Testis (tissue), 3 donors: ENCODE results near the gene PTPRN2. TPM values are rescaled to one million over a fixed set of nuclear protein-coding genes. Genes with fewer than 3 reads are reported as not detected.

Experiments
- DNase-seq: peaks from one replicate; pipeline ENCODE4 v3.0.0-alpha.2; 2019
- H3K27ac ChIP-seq, 2 donors: fragments of 200-600 bp; sonication (generic); one replicate each; pipeline ENCODE4 v1.5.1; 2019
- H3K27me3 ChIP-seq: fragments of 200-600 bp; sonication (generic); one replicate; pipeline ENCODE4 v1.5.1; 2019
- H3K36me3 ChIP-seq: fragments of 200-600 bp; sonication (generic); one replicate; pipeline ENCODE4 v1.5.1; 2017; ENCODE audit warnings: low read depth; ENCODE audit errors: missing control alignments
- H3K4me1 ChIP-seq: fragments of 200-600 bp; sonication (generic); one replicate; pipeline ENCODE4 v1.5.1; 2019
- H3K4me3 ChIP-seq, 2 donors: fragments of 200-600 bp; sonication (generic); one replicate each; pipeline ENCODE4 v1.5.1; 2017 to 2019
- H3K9me3 ChIP-seq: fragments of 200-600 bp; sonication (generic); one replicate; pipeline ENCODE4 v1.5.1; 2017
- CTCF ChIP-seq, 3 experiments: fragments of 450-650 bp in 2 of 3; fragments of 200-600 bp in 1 of 3; sonication (generic) in 1 of 3; IDR thresholded peaks; one replicate each; pipeline ENCODE4 v1.5.1; 2016 to 2019; ENCODE audit warnings: antibody characterized with exemption in 3 of 3, mild to moderate bottlenecking in 2 of 3, moderate library complexity in 1 of 3
- POLR2A ChIP-seq: fragments of 450-650 bp; IDR thresholded peaks from one replicate; pipeline ENCODE4 v1.6.1; 2017; ENCODE audit warnings: antibody characterized with exemption, mild to moderate bottlenecking, moderate library complexity
- WGBS, 2 donors: methylation state at CpG; one replicate each; pipeline ENCODE4 v1.1.5; 2018; 5-methylcytosine and 5-hydroxymethylcytosine counted together
- intact Hi-C: fragments of 100-400 bp; cut with DNase I; formaldehyde crosslinking; loops from one replicate; pipeline ENCODE4 v1.15.1; 2023; ENCODE audit warnings: low total_unique reads
- polyA plus RNA-seq: library from polyadenylated mRNA; stranded (reverse); fragments of 350-450 nt; fragmentation: Illumina TruSeq; extraction: RNeasy Lipid Tissue Mini Kit (QIAGEN cat#74804); gene quantifications from one replicate; pipeline ENCODE4 v1.2.3, GENCODE V29; 2014; ENCODE audit warnings: low read depth, low replicate concordance; ENCODE audit not compliant: insufficient read depth
- total RNA-seq, 2 donors: library from RNA; depleted of rRNA; stranded (reverse); fragments of >200 nt; gene quantifications; one replicate each; pipeline ENCODE4 v1.2.3, GENCODE V29; 2016

PTPRN2 gene
- total and polyA plus RNA-seq, 3 donors from 2014 or later: 9.3 to 10.8 (median 9.8) TPM

- Histone ChIP-seq H3K27ac (no peak overlapping the region), H3K4me1 (no peaks in the 10 kb centered on the region), H3K36me3 (no peaks in the 10 kb centered on the region), H3K27me3 (no peaks in the 10 kb centered on the region), H3K9me3 (no peaks in the 10 kb centered on the region), H3K4me3 (no peak overlapping the region)
- intact Hi-C loops: no loop called here
- no peak for DNase-seq
- TF ChIP-seq CTCF (IDR thresholded peaks at IDR 0.05): no peak
- TF ChIP-seq POLR2A: no peak
- 85 to 88% methylated on average over 10 to 12 of the region's 12 CpGs for WGBS, 2 donors
Observed at GRCh38 chr7:158391141-158391540, 196.5 kb downstream of the PTPRN2 start.

- no peak for DNase-seq
- TF ChIP-seq POLR2A (no peak), CTCF (IDR thresholded peaks at IDR 0.05) (no peak)
- Histone ChIP-seq H3K4me3 (no peak overlapping the region), H3K9me3 (no peaks in the 10 kb centered on the region), H3K27ac (no peak overlapping the region), H3K4me1 (no peaks in the 10 kb centered on the region), H3K27me3 (no peaks in the 10 kb centered on the region), H3K36me3 (no peaks in the 10 kb centered on the region)
- intact Hi-C loops: no loop called here
- WGBS, 2 donors: 89 to 96% methylated on average over 14 to 15 of the region's 16 CpGs
Observed at GRCh38 chr7:158390460-158390859, 197.2 kb downstream of the PTPRN2 start.

GRCh38 chr7:158389514-158390425 is 197.9 kb downstream of the PTPRN2 start:
- Histone ChIP-seq H3K9me3 (no peaks in the 10 kb centered on the region), H3K27ac (no peak overlapping the region), H3K36me3 (no peaks in the 10 kb centered on the region), H3K27me3 (no peaks in the 10 kb centered on the region), H3K4me1 (no peaks in the 10 kb centered on the region), H3K4me3 (no peak overlapping the region)
- 72 to 81% methylated on average over 35 of the region's 35 CpGs for WGBS, 2 donors
- intact Hi-C loops: no loop called here
- TF ChIP-seq POLR2A (no peak), CTCF (IDR thresholded peaks at IDR 0.05) (no peak)
- DNase-seq: no peak

DNA sequence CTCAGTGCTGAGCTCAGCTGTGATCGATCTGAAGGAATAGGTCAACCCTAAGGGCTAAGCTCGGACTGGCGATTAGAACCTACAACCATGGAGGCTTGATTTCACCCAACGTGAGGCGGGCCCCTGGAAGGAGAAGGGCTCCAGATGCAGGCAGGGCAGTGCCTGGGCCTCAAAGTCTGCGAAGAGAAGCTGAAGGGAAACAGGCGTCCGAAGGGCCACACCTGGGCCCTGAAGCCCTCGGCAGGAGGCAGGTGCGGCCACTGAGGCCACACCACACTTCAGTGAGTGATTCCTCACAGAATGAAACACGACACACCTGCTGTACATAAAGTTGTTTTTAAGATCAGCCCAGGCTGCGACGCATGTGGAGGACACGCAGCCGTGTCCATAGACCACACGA is 198.7 kb downstream of the PTPRN2 start:
- DNase-seq: no peak
- no peaks in the 10 kb centered on the region for H3K27me3 ChIP-seq
- 84 to 88% methylated on average over 15 to 16 of the region's 16 CpGs for WGBS, 2 donors
- no peaks in the 10 kb centered on the region for H3K4me1 ChIP-seq
- no peak for TF ChIP-seq POLR2A
- no peak for TF ChIP-seq CTCF (IDR thresholded peaks at IDR 0.05)
- H3K27ac ChIP-seq: no peak overlapping the region
- H3K9me3 ChIP-seq: no peaks in the 10 kb centered on the region
- H3K4me3 ChIP-seq: no peak overlapping the region
- H3K36me3 ChIP-seq: no peaks in the 10 kb centered on the region
- intact Hi-C loops: no loop called here

- Histone ChIP-seq H3K4me3 (no peak overlapping the region), H3K36me3 (no peaks in the 10 kb centered on the region)
- 78 to 91% methylated on average over 15 of the region's 15 CpGs for WGBS, 2 donors
Observed at GRCh38 chr7:158388072-158388471, 199.6 kb downstream of the PTPRN2 start.

More at GRCh38 chr7:158388072-158388471, 199.6 kb downstream of the PTPRN2 start:
- H3K9me3 ChIP-seq: no peaks in the 10 kb centered on the region
- H3K4me1 ChIP-seq: no peaks in the 10 kb centered on the region
- DNase-seq: no peak
- no peak overlapping the region for H3K27ac ChIP-seq
- no peak for TF ChIP-seq POLR2A
- TF ChIP-seq CTCF (IDR thresholded peaks at IDR 0.05): no peak
- H3K27me3 ChIP-seq: no peaks in the 10 kb centered on the region
- intact Hi-C loops: no loop called here
